GM23338 (cell line): ENCODE results near the gene DACH2.

ENCODE experiments used
- CREB1 ChIP-seq: fragments of 250-450 bp; sonication (Bioruptor Pico); IDR thresholded peaks from 2 replicates; pipeline ENCODE4 v1.5.0; 2020; ENCODE audit warnings: low read depth, mild to moderate bottlenecking, moderate library complexity
- CTCF ChIP-seq, 2 experiments: fragments of 200-600 bp in 1 of 2; sonication (generic) in 1 of 2; conservative IDR thresholded peaks; 2 replicates each; pipeline versions ENCODE4 v1.5.1 to v1.6.1; 2016 to 2017; ENCODE audit warnings: antibody characterized with exemption in 2 of 2, low read depth in 2 of 2, mild to moderate bottlenecking in 2 of 2, moderate library complexity in 1 of 2
- ETS1 ChIP-seq: IDR thresholded peaks from 2 replicates; pipeline ENCODE4 v1.6.1; 2016; ENCODE audit warnings: antibody characterized with exemption
- EZH2 ChIP-seq: fragments of 200-600 bp; sonication (generic); IDR thresholded peaks from one replicate; pipeline ENCODE4 v1.8.0; 2017; ENCODE audit warnings: antibody characterized with exemption, mild to moderate bottlenecking, low read depth; ENCODE audit not compliant: unreplicated experiment
- EZH2phosphoT487 ChIP-seq: fragments of 200-600 bp; sonication (generic); IDR thresholded peaks from one replicate; pipeline ENCODE4 v1.8.1; 2018; ENCODE audit warnings: antibody characterized with exemption; ENCODE audit not compliant: unreplicated experiment
- JUNB ChIP-seq: IDR thresholded peaks from one replicate; pipeline ENCODE4 v1.6.1; 2016; ENCODE audit warnings: antibody characterized with exemption; ENCODE audit not compliant: unreplicated experiment
- POLR2AphosphoS5 ChIP-seq: IDR thresholded peaks from 2 replicates; pipeline ENCODE4 v1.6.1; 2016; ENCODE audit warnings: antibody characterized with exemption, low read depth
- REST ChIP-seq: IDR thresholded peaks from one replicate; pipeline ENCODE4 v1.6.1; 2018; ENCODE audit warnings: antibody characterized with exemption; ENCODE audit not compliant: unreplicated experiment
- ZNF114 ChIP-seq: fragments of 250-450 bp; sonication (Bioruptor Pico); IDR thresholded peaks from 2 replicates; pipeline ENCODE4 v1.5.0; 2020; ENCODE audit warnings: mild to moderate bottlenecking, moderate library complexity
- ZNF331 ChIP-seq: fragments of 250-450 bp; sonication (Bioruptor Pico); IDR thresholded peaks from 2 replicates; pipeline ENCODE4 v1.5.0; 2020; ENCODE audit warnings: low read depth, mild to moderate bottlenecking, moderate library complexity
- ZNF462 ChIP-seq: fragments of 250-450 bp; sonication (Bioruptor Pico); IDR thresholded peaks from 2 replicates; pipeline ENCODE4 v1.5.0; 2020; ENCODE audit warnings: mild to moderate bottlenecking, moderate library complexity

- TF ChIP-seq REST (no peak), CTCF (conservative IDR thresholded peaks at IDR 0.05; ENCODE audit: low read depth in 2 of 2) (no peak), POLR2AphosphoS5 (no peak), EZH2phosphoT487 (no peak), EZH2 (no peak), ZNF462 (CRISPR knock-in tag) (no peak), ZNF331 (CRISPR knock-in tag) (no peak), ETS1 (no peak), JUNB (no peak), CREB1 (CRISPR knock-in tag) (no peak), ZNF114 (CRISPR knock-in tag) (no peak)
These were observed 682.4 kb downstream of the DACH2 start for GRCh38 chrX:86830685-86831084.
